Adrenal gland (tissue), 12 donors: ENCODE measurements around the gene CCNK. TPM values are rescaled to one million over a fixed set of nuclear protein-coding genes. Genes with fewer than 3 reads are reported as not detected.

Experiments
- DNase-seq, 7 donors: peaks; one replicate each; pipeline ENCODE4 v3.0.0-alpha.2; 2019 to 2020
- H3K27ac ChIP-seq, 5 donors: fragments of 200-600 bp; sonication (generic) in 4 of 5; 1 replicate in 3 of 5; 2 replicates in 2 of 5; pipeline versions ENCODE4 v1.5.1 to v1.8.0; 2016 to 2020; ENCODE audit warnings: mild to moderate bottlenecking in 1 of 5
- H3K27me3 ChIP-seq: fragments of 200-600 bp; 2 replicates; pipeline ENCODE4 v1.8.0; 2021
- H3K36me3 ChIP-seq, 2 donors: fragments of 200-600 bp; replicated peaks in 1 of 2; 1 replicate in 1 of 2; 2 replicates in 1 of 2; pipeline versions ENCODE4 v1.5.1 to v1.8.0; 2018 to 2022
- H3K4me1 ChIP-seq, 2 donors: fragments of 200-600 bp; replicated peaks in 1 of 2; 1 replicate in 1 of 2; 2 replicates in 1 of 2; pipeline versions ENCODE4 v1.5.1 to v1.8.0; 2018 to 2021
- H3K4me3 ChIP-seq, 4 donors: fragments of 200-600 bp; sonication (generic) in 3 of 4; one replicate each; pipeline ENCODE4 v1.5.1; 2016 to 2018
- H3K9me3 ChIP-seq, 3 donors: fragments of 200-600 bp; sonication (generic) in 1 of 3; replicated peaks in 1 of 3; 1 replicate in 2 of 3; 2 replicates in 1 of 3; pipeline versions ENCODE4 v1.5.1 to v1.8.0; 2016 to 2021
- POLR2A ChIP-seq, 2 donors: fragments of 450-650 bp; IDR thresholded peaks; one replicate each; pipeline ENCODE4 v1.6.1; 2017; ENCODE audit warnings: antibody characterized with exemption in 2 of 2, mild to moderate bottlenecking in 2 of 2, moderate library complexity in 1 of 2
- WGBS, 4 donors: extraction: QIAGEN DNeasy Blood & Tissue Kit in 2 of 4; methylation state at CpG; one replicate each; pipeline versions ENCODE4 v1.1.5 to v1.1.7; 2013 to 2017; 5-methylcytosine and 5-hydroxymethylcytosine counted together
- intact Hi-C, 2 donors: fragments of 100-400 bp; cut with DNase I; formaldehyde crosslinking; loops; one replicate each; pipeline versions ENCODE4 v1.14.1 to v1.15.0; 2022 to 2023
- polyA plus RNA-seq, 3 donors: library from polyadenylated mRNA; stranded (reverse); fragments of 200-250 nt in 2 of 3; fragments of 350-450 nt in 1 of 3; fragmentation: Illumina TruSeq in 1 of 3; extraction: RNeasy Lipid Tissue Mini Kit (QIAGEN cat#74804) in 1 of 3; gene quantifications; one replicate each; pipeline ENCODE4 v1.2.3, GENCODE V29; 2013 to 2014
- total RNA-seq, 9 donors: library from RNA; depleted of rRNA in 4 of 9; stranded (reverse); fragments of >200 nt in 4 of 9; fragments of 120-200 nt in 1 of 9; fragmentation: NEBNext Ultra II Directional in 1 of 9; extraction: Animal tissue kit (Norgen Biotek cat#: 25700) in 1 of 9; gene quantifications; one replicate each; pipeline versions ENCODE4 v1.1.0 to v1.2.4, GENCODE V29; 2013 to 2023
- TF ChIP-seq, protein P1 (sequence below), 6 experiments: fragments of 450-650 bp in 4 of 6; fragments of 200-600 bp in 2 of 6; sonication (generic) in 1 of 6; IDR thresholded peaks; 1 replicate in 5 of 6; 2 replicates in 1 of 6; pipeline versions ENCODE4 v1.5.1 to v1.8.0; 2016 to 2021; ENCODE audit warnings: antibody characterized with exemption in 6 of 6, mild to moderate bottlenecking in 2 of 6, moderate library complexity in 1 of 6
- donor health status: healthy with polysubstance abuse.
- donor health status: Bipolar disorder and iron deficiency.
- donor health status: DM: yes; HTN: yes; CAD: no.
- donor health status: DM: no; HTN: no; CAD: no.
- donor health status: DM: no; HTN: no; CAD: no.
- donor health status: DM: yes; HTN: yes; CAD: no.

CCNK gene
- total and polyA plus RNA-seq, 12 donors = 9.9 to 44.3 (median 20.2) TPM

DNA sequence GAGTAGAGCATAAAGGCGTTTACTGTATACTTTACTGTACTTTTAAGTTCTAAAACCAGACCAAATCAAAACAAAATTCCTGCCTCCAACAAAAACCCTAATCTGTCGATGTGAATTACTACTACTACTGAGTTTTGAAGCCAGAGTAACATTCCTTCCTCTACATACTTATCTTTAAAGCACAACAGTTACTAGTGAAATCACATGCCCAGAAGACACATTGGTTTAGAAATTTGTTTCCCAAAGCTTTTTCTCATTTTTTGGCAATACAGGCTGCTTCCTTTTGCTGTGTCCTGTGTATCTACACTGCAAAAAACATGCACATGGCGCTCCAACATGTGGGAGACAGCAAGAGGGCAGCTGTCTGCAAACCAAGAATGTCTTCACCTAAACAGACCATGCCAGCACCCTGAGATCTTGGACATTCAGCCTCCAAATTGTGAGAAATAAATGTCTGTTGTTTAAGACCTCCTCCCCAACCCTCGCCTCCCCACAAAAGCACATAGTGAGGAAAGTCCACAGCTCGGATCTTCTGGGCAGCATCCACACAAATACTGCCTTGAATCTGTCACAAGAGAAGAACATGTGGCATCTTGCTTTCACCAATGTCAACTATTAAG is 21.6 kb upstream of the CCNK start:
- peaks cover 0 to 51% of the 10 kb centered on the region in 2 donors for H3K36me3 ChIP-seq
- no peak overlapping the region for H3K4me3 ChIP-seq
- H3K9me3 ChIP-seq = no peaks in the 10 kb centered on the region
- intact Hi-C loops = no loop called here
- DNase-seq = no peak
- WGBS, 4 donors = 80 to 86% (median 84%) methylated on average over 5 of the region's 5 CpGs
- TF ChIP-seq POLR2A (IDR thresholded peaks at IDR 0.05) = no peak
- TF ChIP-seq, protein P1, sequence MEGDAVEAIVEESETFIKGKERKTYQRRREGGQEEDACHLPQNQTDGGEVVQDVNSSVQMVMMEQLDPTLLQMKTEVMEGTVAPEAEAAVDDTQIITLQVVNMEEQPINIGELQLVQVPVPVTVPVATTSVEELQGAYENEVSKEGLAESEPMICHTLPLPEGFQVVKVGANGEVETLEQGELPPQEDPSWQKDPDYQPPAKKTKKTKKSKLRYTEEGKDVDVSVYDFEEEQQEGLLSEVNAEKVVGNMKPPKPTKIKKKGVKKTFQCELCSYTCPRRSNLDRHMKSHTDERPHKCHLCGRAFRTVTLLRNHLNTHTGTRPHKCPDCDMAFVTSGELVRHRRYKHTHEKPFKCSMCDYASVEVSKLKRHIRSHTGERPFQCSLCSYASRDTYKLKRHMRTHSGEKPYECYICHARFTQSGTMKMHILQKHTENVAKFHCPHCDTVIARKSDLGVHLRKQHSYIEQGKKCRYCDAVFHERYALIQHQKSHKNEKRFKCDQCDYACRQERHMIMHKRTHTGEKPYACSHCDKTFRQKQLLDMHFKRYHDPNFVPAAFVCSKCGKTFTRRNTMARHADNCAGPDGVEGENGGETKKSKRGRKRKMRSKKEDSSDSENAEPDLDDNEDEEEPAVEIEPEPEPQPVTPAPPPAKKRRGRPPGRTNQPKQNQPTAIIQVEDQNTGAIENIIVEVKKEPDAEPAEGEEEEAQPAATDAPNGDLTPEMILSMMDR (IDR thresholded peaks at IDR 0.05) = no peak
- H3K4me1 ChIP-seq = no peaks in the 10 kb centered on the region
- H3K27ac ChIP-seq = no peak overlapping the region
- no peaks in the 10 kb centered on the region for H3K27me3 ChIP-seq

- Histone ChIP-seq H3K27ac (no peak overlapping the region), H3K9me3 (no peaks in the 10 kb centered on the region), H3K36me3 (peaks cover 0 to 52% of the 10 kb centered on the region in 2 donors), H3K4me1 (no peaks in the 10 kb centered on the region), H3K4me3 (no peak overlapping the region), H3K27me3 (no peaks in the 10 kb centered on the region)
- intact Hi-C loops = no loop called here
- DNase-seq = no peak
- 91 to 98% (median 93%) methylated on average over 3 of the region's 3 CpGs for WGBS, 4 donors
- TF ChIP-seq POLR2A (IDR thresholded peaks at IDR 0.05) = no peak
- TF ChIP-seq, protein P1 (IDR thresholded peaks at IDR 0.05) = no peak
These were observed 20.4 kb upstream of the CCNK start for GRCh38 chr14:99460793-99461192.

- no peaks in the 10 kb centered on the region for H3K4me1 ChIP-seq
- WGBS, 4 donors = 87 to 96% (median 95%) methylated on average over 5 of the region's 5 CpGs
- H3K36me3 ChIP-seq = peaks cover 0 to 48% of the 10 kb centered on the region in 2 donors
- no peak overlapping the region for H3K4me3 ChIP-seq
- H3K27me3 ChIP-seq = no peaks in the 10 kb centered on the region
- intact Hi-C loops = no loop called here
- H3K9me3 ChIP-seq = no peaks in the 10 kb centered on the region
- H3K27ac ChIP-seq = no peak overlapping the region
- TF ChIP-seq POLR2A (IDR thresholded peaks at IDR 0.05) = no peak
- TF ChIP-seq, protein P1 (IDR thresholded peaks at IDR 0.05) = no peak
- DNase-seq = no peak
These were observed 19.7 kb upstream of the CCNK start for GRCh38 chr14:99461411-99462085.

DNA sequence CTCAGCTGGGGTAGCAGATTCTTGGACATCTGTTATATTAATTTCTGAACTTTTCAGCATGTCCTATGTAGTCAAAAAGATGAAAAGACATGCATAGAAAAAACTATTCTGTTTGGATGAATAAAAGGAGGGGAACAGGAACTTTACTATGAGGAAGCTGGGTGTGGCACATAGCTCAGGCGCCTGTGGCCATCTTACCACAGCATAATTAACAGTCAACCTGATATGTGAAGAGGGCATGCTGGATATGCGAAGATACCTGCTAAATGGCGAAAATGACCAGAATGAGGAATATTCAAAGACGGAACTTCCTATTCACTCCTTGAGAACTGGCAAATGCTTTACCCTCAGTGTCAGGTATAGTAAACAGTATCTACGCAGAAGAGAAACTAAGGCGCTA is 19.0 kb upstream of the CCNK start:
- no peak for DNase-seq
- no peaks in the 10 kb centered on the region for H3K27me3 ChIP-seq
- WGBS, 4 donors = 65 to 78% (median 76%) methylated on average over 6 of the region's 6 CpGs
- TF ChIP-seq, protein P1 (IDR thresholded peaks at IDR 0.05) = no peak
- no peak for TF ChIP-seq POLR2A (IDR thresholded peaks at IDR 0.05)
- H3K4me1 ChIP-seq = peaks cover 0 to 5% of the 10 kb centered on the region in 2 donors
- intact Hi-C loops = no loop called here
- no peak overlapping the region for H3K4me3 ChIP-seq
- H3K36me3 ChIP-seq = peaks cover 0 to 43% of the 10 kb centered on the region in 2 donors
- no peaks in the 10 kb centered on the region for H3K9me3 ChIP-seq
- H3K27ac ChIP-seq = no peak overlapping the region
